ENCODE data around the gene TRAK2. TPM values are rescaled to one million over a fixed set of nuclear protein-coding genes. Genes with fewer than 3 reads are reported as not detected.
"Not testable (repeated sequence)": the region's sequence is repeated elsewhere in the genome, so short reads cannot be mapped to it uniquely, and the experiment has no call there.

The TRAK2 gene
- total RNA-seq, 2 experiments from 2014 or later, result 54.9 to 58.3 TPM

DNA sequence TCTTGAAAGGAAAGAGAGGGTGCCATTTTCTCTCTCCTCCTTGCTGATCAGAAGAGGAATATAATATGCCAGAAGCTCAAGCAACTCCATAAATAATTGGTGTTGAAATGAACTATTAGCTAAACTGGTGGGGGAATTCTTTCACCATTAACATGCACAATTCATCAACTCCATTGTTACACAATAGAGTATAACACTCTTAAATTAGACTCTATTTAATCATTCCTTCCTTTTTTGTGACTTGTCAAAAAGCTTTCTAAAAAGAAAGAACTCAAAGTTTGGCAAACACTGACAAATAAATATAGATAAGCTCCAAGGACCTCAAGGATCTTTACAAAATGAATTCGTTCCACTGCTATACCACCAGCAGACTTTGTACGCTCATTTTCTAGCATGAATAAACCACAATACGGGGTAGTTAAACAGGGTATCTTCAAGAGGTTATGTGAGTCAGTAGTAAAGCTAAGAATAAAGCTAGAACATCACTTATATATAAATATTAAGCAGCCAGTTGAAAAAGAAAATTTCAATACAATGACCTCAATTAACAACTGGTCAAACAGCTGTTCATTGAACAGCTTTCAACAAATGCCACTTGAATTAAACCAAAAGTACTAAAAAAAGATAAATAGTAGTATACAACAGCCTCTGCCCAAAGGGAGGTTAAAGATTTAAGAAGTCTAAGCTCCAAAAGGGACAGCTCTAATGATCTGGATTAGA lies 6.4 kb downstream of the TRAK2 start:
- H3K36me3 Mint-ChIP-seq (ENCODE audit: low read depth), result peaks cover 38% of the 10 kb centered on the region
- H3K4me3 Mint-ChIP-seq, result no peak overlapping the region
- DNase-seq, result no peak
- H3K4me1 Mint-ChIP-seq, result peaks cover 55% of the 10 kb centered on the region
- H3K27ac Mint-ChIP-seq, result no peak overlapping the region
- CTCF ChIA-PET, result interaction anchor here (0.6 to 2.9 kb wide), 3 partner anchors 192 to 342 kb away, joined by 3 to 10 read pairs (median 3); no protein-coding TSS in a partner anchor
- POLR2A ChIA-PET, result interaction anchor here (0.9 kb wide), 1 partner anchor 12 kb away, joined by 3 read pairs; no protein-coding TSS in a partner anchor
- H3K9me3 Mint-ChIP-seq, result no peaks in the 10 kb centered on the region
- no peaks in the 10 kb centered on the region for H3K27me3 Mint-ChIP-seq

DNA sequence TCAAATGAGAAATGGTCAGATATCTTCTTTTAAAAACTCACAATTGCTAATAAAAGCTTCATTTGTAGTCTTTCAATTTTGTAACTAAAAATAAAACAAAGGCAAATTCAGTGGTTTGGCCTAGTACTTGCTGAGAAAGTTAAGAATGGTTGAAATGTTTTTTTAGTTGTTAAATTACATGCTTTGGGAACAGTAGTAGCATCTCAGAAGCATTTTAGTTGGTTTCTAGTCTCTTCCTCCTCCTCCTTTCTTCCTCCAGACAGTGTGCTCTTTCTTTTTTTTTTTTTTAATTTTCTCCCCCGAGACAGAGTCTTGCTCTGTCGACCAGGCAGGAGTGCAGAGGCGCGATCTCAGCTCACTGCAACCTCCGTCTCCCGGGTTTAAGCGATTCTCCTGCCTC lies 9.8 kb downstream of the TRAK2 start:
- peaks cover 47% of the 10 kb centered on the region for H3K36me3 Mint-ChIP-seq (ENCODE audit: low read depth)
- ChIA-PET CTCF (interaction anchor here (0.5 to 0.9 kb wide), 2 partner anchors 10 to 276 kb away, joined by 4 to 5 read pairs; partner anchors contain the start of genes STRADB and TRAK2), POLR2A (no interaction called here)
- H3K4me3 Mint-ChIP-seq, result no peak overlapping the region
- no peak overlapping the region for H3K27ac Mint-ChIP-seq
- no peaks in the 10 kb centered on the region for H3K27me3 Mint-ChIP-seq
- no peaks in the 10 kb centered on the region for H3K9me3 Mint-ChIP-seq
- peaks cover 34% of the 10 kb centered on the region for H3K4me1 Mint-ChIP-seq
- no peak for DNase-seq

DNA sequence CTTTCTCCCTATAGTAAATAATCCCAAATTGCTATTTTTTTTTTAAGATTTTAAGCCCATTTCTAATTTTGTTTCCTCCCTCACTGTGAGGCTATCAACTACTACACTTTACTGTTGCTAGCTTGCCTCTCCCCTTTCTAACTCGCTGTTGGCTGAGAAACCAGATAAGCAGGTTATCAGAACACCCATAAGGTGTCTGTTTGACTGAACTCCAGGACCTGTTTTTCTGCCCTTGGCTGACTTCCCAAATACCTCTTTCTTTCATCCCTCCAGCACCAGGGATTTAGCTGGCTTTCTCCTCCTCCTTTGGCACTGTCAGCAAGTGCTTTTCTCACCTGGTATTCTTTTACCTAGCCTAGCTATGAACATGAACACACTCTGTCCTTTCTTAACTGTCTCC lies 11.1 kb downstream of the TRAK2 start:
- no peaks in the 10 kb centered on the region for H3K27me3 Mint-ChIP-seq
- peaks cover 38% of the 10 kb centered on the region for H3K36me3 Mint-ChIP-seq (ENCODE audit: low read depth)
- H3K4me1 Mint-ChIP-seq, result peaks cover 23% of the 10 kb centered on the region
- ChIA-PET CTCF (interaction anchor here (0.6 to 2.4 kb wide), 3 partner anchors 11 to 684 kb away, joined by 3 to 7 read pairs (median 6); partner anchors contain the start of genes STRADB and TRAK2), POLR2A (no interaction called here)
- no peak overlapping the region for H3K27ac Mint-ChIP-seq
- H3K4me3 Mint-ChIP-seq, result no peak overlapping the region
- no peaks in the 10 kb centered on the region for H3K9me3 Mint-ChIP-seq
- no peak for DNase-seq

GRCh38 chr2:201439336-201439922 lies 11.8 kb downstream of the TRAK2 start:
- DNase-seq, H3K27ac Mint-ChIP-seq, H3K4me3 Mint-ChIP-seq, H3K27me3 Mint-ChIP-seq, POLR2A ChIA-PET, H3K9me3 Mint-ChIP-seq: not testable (repeated sequence)
- Mint-ChIP-seq H3K4me1 (peaks cover 25% of the 10 kb centered on the region), H3K36me3 (ENCODE audit: low read depth) (peaks cover 36% of the 10 kb centered on the region)
- CTCF ChIA-PET, result interaction anchor here (0.7 to 2.4 kb wide), 4 partner anchors 12 to 245 kb away, joined by 3 to 7 read pairs (median 5); partner anchors contain the start of genes STRADB and TRAK2

DNA sequence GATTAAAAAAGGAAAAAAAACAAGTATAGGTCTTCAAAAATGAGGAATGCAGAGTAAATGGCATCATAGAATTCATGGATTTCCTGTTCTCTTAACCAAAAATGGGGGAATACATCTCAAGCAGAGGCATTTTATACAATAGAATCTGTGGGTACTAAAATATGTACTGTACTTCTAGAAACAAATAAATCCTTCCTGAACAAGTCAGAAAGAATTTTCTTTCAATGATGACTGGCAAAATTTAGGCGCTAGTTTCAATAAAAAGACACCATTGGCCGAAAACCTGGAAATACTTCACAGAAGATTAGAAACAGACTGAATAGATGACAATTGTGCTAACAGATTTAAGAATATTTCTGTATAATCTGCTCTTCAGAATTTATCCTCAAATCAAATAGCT lies 15.1 kb downstream of the TRAK2 start:
- POLR2A ChIA-PET, result no interaction called here
- H3K4me1 Mint-ChIP-seq, result peaks cover 54% of the 10 kb centered on the region

GRCh38 chr2:201433394-201433995 lies 17.8 kb downstream of the TRAK2 start:
- H3K36me3 Mint-ChIP-seq (ENCODE audit: low read depth), result peaks cover 50% of the 10 kb centered on the region
- peak overlapping the region; percentile 15 for H3K4me3 Mint-ChIP-seq
- POLR2A ChIA-PET, result interaction anchor here (1.0 kb wide), 1 partner anchor 18 kb away, joined by 4 read pairs; the partner anchor contains the start of genes STRADB and TRAK2
- peaks cover 13% of the 10 kb centered on the region for H3K9me3 Mint-ChIP-seq
- DNase-seq, result no peak
- no peaks in the 10 kb centered on the region for H3K27me3 Mint-ChIP-seq
- peak overlapping the region; percentile 70 for H3K27ac Mint-ChIP-seq
- peaks cover 56% of the 10 kb centered on the region for H3K4me1 Mint-ChIP-seq
- CTCF ChIA-PET, result interaction anchor here (1.6 kb wide), 1 partner anchor 18 kb away, joined by 6 read pairs; the partner anchor contains the start of genes STRADB and TRAK2

More for the DNA sequence above, 15.1 kb downstream of the TRAK2 start:
- Mint-ChIP-seq H3K27ac (no peak overlapping the region), H3K27me3 (no peaks in the 10 kb centered on the region), H3K4me3 (no peak overlapping the region), H3K36me3 (ENCODE audit: low read depth) (peaks cover 47% of the 10 kb centered on the region), H3K9me3 (peaks cover 3% of the 10 kb centered on the region)
- DNase-seq, result no peak
- CTCF ChIA-PET, result interaction anchor here (1.4 kb wide), 1 partner anchor 11 kb away, joined by 3 read pairs; no protein-coding TSS in a partner anchor

GRCh38 chr2:201432621-201433393 lies 18.5 kb downstream of the TRAK2 start:
- no peak for DNase-seq
- Mint-ChIP-seq H3K27ac (peak overlapping the region; percentile 80), H3K36me3 (ENCODE audit: low read depth) (peaks cover 50% of the 10 kb centered on the region), H3K9me3 (peaks cover 15% of the 10 kb centered on the region), H3K27me3 (no peaks in the 10 kb centered on the region), H3K4me3 (no peak overlapping the region), H3K4me1 (peaks cover 56% of the 10 kb centered on the region)
- CTCF ChIA-PET, result interaction anchor here (0.8 to 1.6 kb wide), 4 partner anchors 11 to 19 kb away, joined by 3 to 6 read pairs (median 4); partner anchors contain the start of genes STRADB and TRAK2
- POLR2A ChIA-PET, result interaction anchor here (1.0 to 1.1 kb wide), 3 partner anchors 12 to 19 kb away, joined by 3 to 4 read pairs (median 3); partner anchors contain the start of genes STRADB and TRAK2

DNA sequence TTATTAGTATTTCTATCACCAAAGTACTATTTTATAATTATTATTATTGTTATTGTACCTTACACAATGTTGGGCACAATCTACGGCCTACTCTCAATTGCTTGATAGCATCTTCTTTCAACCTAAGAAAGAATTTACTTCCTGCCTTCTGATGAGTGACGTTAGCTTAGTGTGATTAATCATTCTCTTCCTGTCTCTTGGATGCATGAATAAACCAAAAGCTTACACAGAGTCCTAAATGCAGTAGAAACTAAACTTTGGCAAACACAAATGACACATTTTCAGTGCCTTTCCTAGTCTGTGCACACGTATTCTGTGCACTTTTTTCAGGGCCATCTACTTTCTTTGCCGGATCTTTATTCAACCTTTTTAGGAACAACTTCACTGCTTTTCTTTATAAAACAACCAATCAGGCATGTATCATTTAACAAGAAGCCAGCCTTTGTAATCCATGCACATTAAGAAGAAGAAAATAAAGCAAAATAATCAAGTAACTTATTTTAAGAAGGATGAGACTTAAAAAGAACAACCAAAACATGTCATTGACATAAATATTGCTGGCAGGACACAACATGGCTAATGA lies 19.1 kb downstream of the TRAK2 start:
- no peaks in the 10 kb centered on the region for H3K27me3 Mint-ChIP-seq
- peaks cover 43% of the 10 kb centered on the region for H3K36me3 Mint-ChIP-seq (ENCODE audit: low read depth)
- no peak for DNase-seq
- peak overlapping the region; percentile 14 for H3K4me3 Mint-ChIP-seq
- H3K9me3 Mint-ChIP-seq, result peaks cover 15% of the 10 kb centered on the region
- ChIA-PET POLR2A (interaction anchor here (1.0 to 1.1 kb wide), 2 partner anchors 13 to 19 kb away, joined by 3 read pairs; partner anchors contain the start of genes STRADB and TRAK2), CTCF (interaction anchor here (0.8 to 1.6 kb wide), 5 partner anchors 11 to 20 kb away, joined by 3 to 6 read pairs (median 4); partner anchors contain the start of genes STRADB and TRAK2)
- H3K4me1 Mint-ChIP-seq, result peaks cover 50% of the 10 kb centered on the region
- peak overlapping the region; percentile 80 for H3K27ac Mint-ChIP-seq

GRCh38 chr2:201430839-201431238 lies 20.4 kb downstream of the TRAK2 start:
- H3K4me3 Mint-ChIP-seq, result no peak overlapping the region
- peaks cover 15% of the 10 kb centered on the region for H3K9me3 Mint-ChIP-seq
- no peaks in the 10 kb centered on the region for H3K27me3 Mint-ChIP-seq
- ChIA-PET CTCF (interaction anchor here (0.6 to 1.9 kb wide), 5 partner anchors 16 to 489 kb away, joined by 3 to 7 read pairs (median 3); partner anchors contain the start of genes STRADB and TRAK2), POLR2A (no interaction called here)
- no peak overlapping the region for H3K27ac Mint-ChIP-seq
- peaks cover 47% of the 10 kb centered on the region for H3K4me1 Mint-ChIP-seq
- peaks cover 43% of the 10 kb centered on the region for H3K36me3 Mint-ChIP-seq (ENCODE audit: low read depth)
- DNase-seq, result no peak

DNA sequence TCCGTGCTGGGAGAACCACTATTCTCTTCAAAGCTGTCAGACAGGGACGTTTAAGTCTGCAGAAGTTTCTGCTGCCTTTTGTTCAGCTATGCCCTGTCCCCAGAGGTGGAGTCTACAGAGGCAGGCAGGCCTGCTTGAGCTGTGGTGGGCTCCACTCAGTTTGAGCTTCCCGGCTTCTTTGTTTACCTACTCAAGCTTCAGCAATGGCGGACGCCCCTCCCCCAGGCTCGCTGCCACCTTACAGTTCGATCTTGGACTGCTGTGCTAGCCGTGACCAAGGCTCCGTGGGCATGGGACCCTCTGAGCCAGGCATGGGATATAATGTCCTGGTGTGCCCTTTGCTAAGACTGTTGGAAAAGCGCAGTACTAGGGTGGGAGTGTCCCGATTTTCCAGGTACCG lies 20.9 kb downstream of the TRAK2 start:
- Mint-ChIP-seq H3K4me1 (peaks cover 47% of the 10 kb centered on the region), H3K36me3 (ENCODE audit: low read depth) (peaks cover 43% of the 10 kb centered on the region), H3K9me3 (peaks cover 15% of the 10 kb centered on the region)
- H3K27me3 Mint-ChIP-seq, H3K27ac Mint-ChIP-seq, DNase-seq, POLR2A ChIA-PET, H3K4me3 Mint-ChIP-seq: not testable (repeated sequence)
- CTCF ChIA-PET, result interaction anchor here (0.6 to 1.9 kb wide), 3 partner anchors 17 to 489 kb away, joined by 3 to 7 read pairs (median 7); partner anchors contain the start of genes STRADB and TRAK2

- POLR2A ChIA-PET, H3K27me3 Mint-ChIP-seq, DNase-seq, H3K27ac Mint-ChIP-seq, H3K4me3 Mint-ChIP-seq: not testable (repeated sequence)
- CTCF ChIA-PET, result interaction anchor here (1.8 to 1.9 kb wide), 2 partner anchors 17 to 21 kb away, joined by 7 read pairs; partner anchors contain the start of genes STRADB and TRAK2
- Mint-ChIP-seq H3K9me3 (peaks cover 15% of the 10 kb centered on the region), H3K4me1 (peaks cover 47% of the 10 kb centered on the region), H3K36me3 (ENCODE audit: low read depth) (peaks cover 43% of the 10 kb centered on the region)
Observed at GRCh38 chr2:201429835-201430234, 21.4 kb downstream of the TRAK2 start.
